HG03108 (cell line): ENCODE results near the gene CCDC187.

ENCODE experiments used
- ATAC-seq: cut with Tn5 transposase; IDR thresholded peaks from one replicate; pipeline ENCODE4 v1.9.1; 2021; ENCODE audit warnings: moderate library complexity; ENCODE audit not compliant: unreplicated experiment

CCDC187 gene

GRCh38 chr9:136299541-136299940 is 4.4 kb downstream of the CCDC187 start:
- no peak for ATAC-seq

DNA sequence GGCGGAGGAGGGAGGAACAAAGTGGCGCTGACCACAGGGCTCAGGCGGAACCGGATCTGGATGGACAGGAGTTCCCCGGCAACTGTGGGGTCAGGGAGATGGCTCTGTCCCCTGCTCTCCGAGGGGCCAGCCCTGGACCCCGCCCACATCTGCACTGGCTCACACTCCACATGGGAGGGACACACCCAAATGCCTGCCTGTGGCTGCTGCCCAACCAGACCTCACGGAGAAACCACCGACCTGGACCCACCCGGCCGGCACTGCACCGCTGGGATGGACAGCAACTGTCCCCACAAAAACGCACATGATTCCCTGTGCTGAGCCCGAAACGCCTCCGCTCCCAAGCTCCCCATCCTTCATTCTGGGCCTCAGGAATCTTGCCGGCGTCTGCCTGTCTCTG is 4.8 kb downstream of the CCDC187 start:
- no peak for ATAC-seq

GRCh38 chr9:136297766-136298735 is 5.8 kb downstream of the CCDC187 start:
- ATAC-seq = no peak

DNA sequence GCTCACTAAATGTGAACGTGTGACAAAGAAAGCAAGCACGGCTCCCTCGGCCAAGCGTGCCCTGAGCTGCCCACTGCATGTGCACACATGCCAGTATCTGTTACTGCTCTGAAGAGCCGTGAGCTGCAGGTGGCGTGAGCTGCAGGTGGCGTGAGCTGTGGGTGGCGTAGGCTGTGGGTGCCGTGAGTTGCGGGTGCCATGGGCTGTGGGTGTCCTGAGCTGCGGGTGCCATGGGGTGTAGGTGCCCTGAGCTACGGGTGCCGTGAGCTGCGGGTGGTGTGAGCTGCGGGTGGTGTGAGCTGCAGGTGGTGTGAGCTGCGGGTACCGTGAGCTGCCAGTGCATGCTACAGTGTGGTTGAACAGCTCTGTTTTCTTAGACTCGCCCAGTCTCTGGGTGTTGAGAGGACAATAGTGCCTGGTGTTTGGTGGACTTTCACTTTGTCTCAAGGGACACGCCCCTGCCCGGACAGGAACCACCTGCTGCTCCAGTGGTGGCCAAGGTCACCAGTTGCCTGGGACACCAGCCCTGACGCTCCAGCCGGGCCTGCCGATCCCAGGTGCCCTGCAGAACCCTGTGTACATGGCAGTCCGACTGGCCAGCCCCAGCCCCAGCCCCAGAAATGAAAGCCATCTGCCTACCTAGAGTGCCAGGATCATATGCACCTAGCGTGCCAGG is 6.7 kb downstream of the CCDC187 start:
- no peak for ATAC-seq

GRCh38 chr9:136296434-136297015 is 7.4 kb downstream of the CCDC187 start:
- no peak for ATAC-seq

DNA sequence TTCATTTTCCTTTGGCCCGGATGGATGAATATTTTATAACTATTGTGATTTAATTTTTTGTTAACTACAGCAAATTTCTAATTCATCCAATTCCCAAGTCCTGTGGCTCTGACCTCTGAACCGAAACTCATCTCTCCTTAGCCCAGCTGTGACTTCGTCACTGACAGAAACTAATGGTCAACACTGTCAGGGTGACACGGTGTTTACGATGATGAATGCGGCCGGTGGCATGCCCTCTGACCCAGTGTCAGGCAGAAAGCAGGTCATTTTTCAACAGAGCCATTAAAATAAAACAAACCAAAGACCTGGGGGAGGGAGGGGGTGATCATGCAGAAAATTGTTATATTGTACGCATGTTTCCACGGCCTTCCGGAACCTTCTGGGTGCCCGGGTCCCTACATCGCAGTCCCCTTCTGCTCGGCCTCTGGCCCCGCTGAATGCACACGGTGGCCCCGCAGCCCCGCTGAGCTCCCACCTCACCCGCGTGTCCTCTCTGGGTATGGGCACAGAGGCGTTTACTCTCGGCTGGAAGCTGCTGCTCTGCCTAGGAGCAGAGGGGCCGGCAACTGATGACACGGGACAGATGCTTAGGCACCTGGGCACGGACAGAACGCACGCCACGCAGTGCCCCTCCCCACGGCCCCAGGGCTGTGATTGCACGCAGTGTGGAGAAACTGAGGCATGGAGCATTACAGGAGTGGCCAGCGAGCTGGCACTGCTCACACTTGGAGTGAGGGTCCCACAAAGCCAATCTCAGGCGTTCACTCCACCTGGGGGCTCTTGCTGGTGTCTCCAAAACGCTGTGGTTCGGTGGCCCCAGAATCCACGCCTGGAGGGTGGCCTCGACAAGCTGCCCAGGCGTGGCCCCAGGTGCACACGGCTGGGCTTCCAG is 8.1 kb downstream of the CCDC187 start:
- no peak for ATAC-seq

DNA sequence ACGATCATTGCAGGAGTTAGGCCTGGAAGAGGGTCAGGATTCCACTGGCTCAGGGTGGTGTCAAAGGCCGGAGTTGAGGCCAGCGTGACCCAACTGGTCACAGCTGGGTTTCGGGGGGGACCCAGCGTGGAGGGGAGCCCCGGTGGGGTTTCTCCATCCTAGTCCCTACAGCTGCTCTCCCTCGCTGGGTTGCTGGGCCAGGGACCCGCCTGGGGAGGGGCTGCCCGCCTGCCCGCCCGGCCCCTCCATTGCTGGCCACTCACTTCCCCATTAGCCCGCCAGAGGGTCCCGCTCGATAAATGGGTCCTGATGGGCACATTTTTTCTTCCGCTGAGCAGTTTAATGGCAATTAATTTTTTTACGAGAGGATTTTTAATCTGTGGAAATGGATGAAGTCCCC is 8.8 kb downstream of the CCDC187 start:
- ATAC-seq = no peak

- no peak for ATAC-seq
These were observed 9.5 kb downstream of the CCDC187 start for GRCh38 chr9:136294437-136294836.

DNA sequence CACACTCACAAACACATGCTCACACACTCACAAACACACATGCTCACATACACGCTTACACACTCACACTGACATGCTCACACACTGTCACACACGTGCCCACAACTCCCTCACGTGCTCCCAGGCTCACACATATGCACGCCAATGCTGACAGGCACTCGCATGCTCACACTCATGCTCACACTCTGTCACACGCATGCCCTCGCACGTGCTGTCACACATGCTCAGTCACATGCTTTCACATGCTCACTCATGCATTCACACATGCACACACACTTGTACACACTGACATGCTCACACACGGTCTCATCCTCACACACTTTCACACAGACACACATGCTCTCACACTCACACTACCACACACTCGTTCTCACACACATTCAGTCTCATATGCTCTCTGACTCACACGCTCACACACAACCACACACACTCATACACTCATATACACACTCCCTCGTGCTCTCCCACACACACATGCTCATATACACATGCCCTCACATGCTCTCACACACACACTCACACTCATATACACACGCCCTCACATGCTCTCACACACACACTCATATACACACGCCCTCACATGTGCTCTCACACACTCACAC is 10.3 kb downstream of the CCDC187 start:
- no peak for ATAC-seq

DNA sequence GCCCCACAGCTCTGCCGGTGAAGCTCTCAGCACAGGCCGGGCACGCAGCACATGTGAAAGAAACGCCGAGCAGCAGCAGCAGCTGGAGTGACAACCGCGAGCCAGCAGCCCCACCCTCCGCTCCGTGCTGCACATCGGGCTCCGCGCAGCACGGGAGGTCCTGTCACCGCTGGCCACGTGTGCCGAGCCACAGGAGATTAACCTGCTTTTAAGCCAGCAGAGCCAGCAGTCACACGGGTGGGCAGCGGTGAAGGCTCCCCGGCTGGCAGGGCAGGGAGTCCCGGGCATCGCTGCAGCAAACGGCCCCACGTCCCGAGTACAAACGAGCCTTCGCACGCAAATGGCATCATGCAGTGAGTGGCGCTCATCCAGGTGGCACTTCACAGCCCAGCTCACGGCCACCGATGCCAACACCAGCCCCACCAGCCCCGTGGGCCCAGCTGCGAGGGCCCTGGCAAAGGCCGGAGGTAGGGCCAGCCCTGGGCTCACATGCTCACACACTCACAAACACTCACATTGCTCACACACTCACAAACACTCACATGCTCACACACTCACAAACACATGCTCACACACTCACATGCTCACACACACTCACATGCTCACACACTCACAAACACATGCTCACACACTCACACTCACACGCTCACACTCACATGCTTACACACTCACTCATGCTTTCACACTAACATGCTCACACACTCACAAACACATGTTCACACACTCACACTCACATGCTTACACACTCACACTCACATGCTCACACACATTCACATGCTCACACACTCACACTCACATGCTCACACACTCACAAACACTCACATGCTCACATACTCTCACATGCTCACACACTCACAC is 11.1 kb downstream of the CCDC187 start:
- ATAC-seq = no peak

DNA sequence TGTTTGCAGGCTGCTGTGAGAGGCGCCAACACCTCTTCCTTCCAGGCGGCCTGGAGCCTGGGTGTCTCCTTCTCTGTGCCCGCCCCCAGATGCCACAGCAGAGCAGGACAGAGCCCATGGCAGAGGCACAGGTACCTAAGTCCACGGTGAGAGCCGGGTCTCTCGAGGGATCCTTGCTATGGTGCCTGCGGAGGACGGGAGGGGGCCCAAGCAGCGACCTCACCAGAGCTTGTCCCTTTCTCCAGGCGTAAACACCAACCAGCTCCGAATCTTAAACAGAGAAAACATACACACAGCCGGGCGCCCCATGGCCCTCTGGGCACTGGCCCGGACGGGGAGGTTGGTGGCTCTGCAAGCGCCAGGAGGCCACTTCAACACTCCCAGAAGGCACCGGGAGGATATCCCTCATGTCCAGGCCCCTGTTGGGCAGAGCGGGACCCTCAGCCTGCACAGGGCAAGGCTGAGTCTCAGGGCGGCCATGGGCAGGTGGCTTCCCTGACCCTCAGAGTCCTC is 11.8 kb downstream of the CCDC187 start:
- no peak for ATAC-seq

GRCh38 chr9:136291306-136292025 is 12.4 kb downstream of the CCDC187 start:
- no peak for ATAC-seq

- no peak for ATAC-seq
These were observed 13.3 kb downstream of the CCDC187 start for GRCh38 chr9:136290508-136291000.

DNA sequence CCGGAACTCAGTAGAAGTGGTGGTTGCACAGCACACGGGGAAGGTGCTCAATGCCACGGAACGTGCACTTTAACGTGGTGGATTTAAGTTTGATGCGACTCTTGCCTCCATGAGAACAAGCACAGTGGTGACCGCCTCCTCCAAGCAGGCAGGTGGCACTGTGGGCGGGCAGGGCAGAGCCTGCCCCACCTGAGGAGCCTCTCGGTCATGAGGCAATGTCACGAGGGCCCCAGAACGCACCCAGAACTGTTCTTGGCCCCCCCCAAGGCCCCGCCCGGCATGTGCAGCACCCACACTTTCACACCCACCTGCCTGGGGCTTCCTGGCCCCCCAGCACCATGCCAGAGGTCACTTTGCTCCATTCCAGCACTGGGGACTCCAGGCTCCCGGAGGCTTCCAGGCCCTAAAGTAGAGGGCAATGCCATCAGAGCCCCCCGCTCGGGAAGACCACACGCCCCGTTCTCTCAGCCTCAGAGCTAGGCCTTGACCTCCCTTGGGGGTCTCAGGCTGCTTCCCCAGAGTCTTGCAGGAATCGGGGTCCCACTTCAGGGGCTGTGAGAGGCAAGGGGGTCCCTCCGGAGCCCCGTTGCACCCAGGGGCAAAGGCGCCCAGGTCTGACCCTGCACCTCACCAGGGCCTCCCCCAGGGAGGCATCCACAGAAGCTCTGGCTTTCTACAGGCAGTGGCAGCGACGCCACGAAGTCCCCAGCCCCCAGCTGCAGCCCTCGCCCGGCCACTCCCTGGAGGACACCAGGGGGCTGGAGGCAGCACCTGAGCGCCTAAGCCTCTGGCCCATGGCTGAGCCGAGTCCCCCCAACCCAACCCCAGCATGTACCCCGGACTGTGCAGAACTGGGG is 14.0 kb downstream of the CCDC187 start:
- no peak for ATAC-seq

GRCh38 chr9:136287960-136288753 is 15.7 kb downstream of the CCDC187 start:
- ATAC-seq = no peak

DNA sequence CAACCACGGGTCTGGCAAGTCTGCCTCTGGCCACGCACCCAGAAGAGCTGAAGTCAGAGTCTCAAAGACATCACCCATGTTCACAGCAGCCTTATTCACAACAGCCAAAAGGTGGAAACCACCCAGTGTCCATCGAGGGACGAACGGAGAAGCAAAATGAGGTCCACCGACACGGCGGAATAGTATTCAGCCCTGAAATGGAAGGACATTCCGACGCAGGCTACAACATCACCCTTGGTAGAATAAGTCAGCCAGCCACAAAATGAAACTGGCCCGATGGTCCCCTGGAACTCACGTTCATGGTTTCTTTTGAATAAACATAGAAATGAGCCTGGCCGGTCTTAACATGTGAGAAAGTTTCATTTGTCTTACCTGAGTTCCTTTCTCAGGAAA is 16.9 kb downstream of the CCDC187 start:
- no peak for ATAC-seq
